Activated T-helper 9 cell treated with anti-CD3 and anti-CD28 coated beads, Interleukin-2, amount 50 U/mL, for 16 hours (primary cell): Measurements from ENCODE around the gene SET.
"Not testable (repeated sequence)": the region's sequence is repeated elsewhere in the genome, so short reads cannot be mapped to it uniquely, and the experiment has no call there.

Source experiments
- DNase-seq: peaks from one replicate; pipeline ENCODE4 v3.0.0-alpha.2; 2020; ENCODE audit warnings: low read depth

Gene SET

GRCh38 chr9:128687453-128687852 lies 1.6 kb upstream of the SET start:
- no peak for DNase-seq

- DNase-seq = no peak
Observed at GRCh38 chr9:128689293-128689774, 312 bp downstream of the SET start.

GRCh38 chr9:128689820-128690683 lies 1.0 kb downstream of the SET start:
- DNase-seq = peak; percentile 41

- DNase-seq = no peak
Observed at GRCh38 chr9:128690684-128691034, 1.6 kb downstream of the SET start.

GRCh38 chr9:128693738-128694137 lies 4.7 kb downstream of the SET start:
- not testable (repeated sequence) for DNase-seq

GRCh38 chr9:128694344-128694743 lies 5.3 kb downstream of the SET start:
- no peak for DNase-seq

GRCh38 chr9:128696923-128697707 lies 8.1 kb downstream of the SET start:
- no peak for DNase-seq

GRCh38 chr9:128699096-128699795 lies 10.2 kb downstream of the SET start:
- not testable (repeated sequence) for DNase-seq

GRCh38 chr9:128701227-128701854 lies 12.3 kb downstream of the SET start:
- no peak for DNase-seq

- peak; percentile 78 for DNase-seq
Observed at GRCh38 chr9:128702445-128702948, 13.5 kb downstream of the SET start, which contains the start of gene PKN3. Gene PKN3, plus strand, starts transcription at chr9:128702503. Its CDS starts 413 bp downstream, at chr9:128702916.

- no peak for DNase-seq
Observed at GRCh38 chr9:128702949-128703615, 14.1 kb downstream of the SET start.

- no peak for DNase-seq
Observed at GRCh38 chr9:128703616-128704355, 14.8 kb downstream of the SET start.

GRCh38 chr9:128704356-128704670 lies 15.3 kb downstream of the SET start:
- no peak for DNase-seq

- DNase-seq = no peak
Observed at GRCh38 chr9:128705051-128705965, 16.3 kb downstream of the SET start.

GRCh38 chr9:128706045-128706444 lies 17.0 kb downstream of the SET start:
- no peak for DNase-seq

GRCh38 chr9:128706671-128707381 lies 17.8 kb downstream of the SET start:
- DNase-seq = no peak

- no peak for DNase-seq
Observed at GRCh38 chr9:128707446-128707845, 18.4 kb downstream of the SET start.

GRCh38 chr9:128712451-128713410 lies 23.7 kb downstream of the SET start:
- DNase-seq = no peak
